ENCODE data around the gene CIT. TPM values are rescaled to one million over a fixed set of nuclear protein-coding genes. Genes with fewer than 3 reads are reported as not detected.

CIT gene
- polyA plus RNA-seq, 3 donors: 0.03 TPM; not detected in 2

DNA sequence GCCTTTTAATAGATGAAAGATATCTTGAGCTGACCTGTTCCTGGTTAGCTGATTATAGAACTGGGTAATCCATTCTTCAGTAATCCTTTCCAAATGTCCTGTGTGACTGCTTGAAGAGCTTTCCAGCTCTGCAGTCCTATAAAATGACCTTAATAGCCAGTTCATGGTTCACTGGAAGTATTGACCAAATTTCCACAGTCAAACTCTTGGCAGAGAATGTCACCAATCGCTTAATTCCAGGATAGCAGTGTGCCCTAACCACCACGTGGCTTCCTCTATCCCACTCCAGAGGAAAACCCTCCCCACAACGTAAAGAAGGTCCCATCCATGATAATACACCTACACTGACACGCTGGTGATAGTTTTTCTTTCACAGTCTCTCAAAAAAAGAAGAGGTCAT lies 191.7 kb downstream of the CIT start:
- no peak for DNase-seq
- H3K4me2 ChIP-seq (replicated peaks; ENCODE audit: extremely low read depth, low read length, poor library complexity, severe bottlenecking): no peak overlapping the region
- peaks cover 14 to 82% of the 10 kb centered on the region in 2 donors for H3K36me3 ChIP-seq (replicated peaks in 1 of 2; ENCODE audit: control insufficient read depth in 1 of 2, insufficient read depth in 2 of 2, low read length in 2 of 2)
- Mint-ChIP-seq H3K4me3 (no peak overlapping the region), H3K4me1 (peaks cover 15% of the 10 kb centered on the region), H3K9me3 (no peaks in the 10 kb centered on the region), H3K27me3 (ENCODE audit: low read depth in 3 of 3) (no peaks in the 10 kb centered on the region), H3K36me3 (peaks cover 33 to 65% of the 10 kb centered on the region in 2 donors), H3K27ac (peak overlapping the region in 1 of 7 donors; percentile 70)
- H3K27me3 ChIP-seq (ENCODE audit: control insufficient read depth in 2 of 2, insufficient read depth in 2 of 2, low read length in 2 of 2): no peaks in the 10 kb centered on the region
- TF ChIP-seq CTCF (IDR thresholded peaks at IDR 0.05): no peak
- no peak overlapping the region for H3K9ac ChIP-seq (ENCODE audit: insufficient read depth, low read length, poor library complexity, severe bottlenecking)
- no peaks in the 10 kb centered on the region for H4K20me1 ChIP-seq (ENCODE audit: insufficient read depth, low read length)
- no peak overlapping the region for H2AFZ ChIP-seq (ENCODE audit: insufficient read depth, low read depth, low read length, poor library complexity, severe bottlenecking)
- peaks cover 15 to 20% of the 10 kb centered on the region in 2 donors for H3K4me1 ChIP-seq (ENCODE audit: control insufficient read depth in 1 of 2, insufficient read depth in 2 of 2, low read length in 2 of 2)
- no peak overlapping the region for H3K27ac ChIP-seq (ENCODE audit: low read depth in 1 of 2, low read length in 2 of 2)
- H3K4me3 ChIP-seq (replicated peaks in 1 of 3; ENCODE audit: low read depth in 2 of 3, low read length in 3 of 3): no peak overlapping the region
- H3K79me2 ChIP-seq (ENCODE audit: insufficient read depth, low read length): no peaks in the 10 kb centered on the region
- whole genome bisulfite sequencing (ENCODE audit: insufficient coverage): 100% methylated on average over 2 of the region's 4 CpGs
- intact Hi-C loops (cut with micrococcal nuclease): no loop called here
- no peaks in the 10 kb centered on the region for H3K9me3 ChIP-seq (replicated peaks in 1 of 2; ENCODE audit: control insufficient read depth in 1 of 2, insufficient read depth in 1 of 2, low read length in 2 of 2)

DNA sequence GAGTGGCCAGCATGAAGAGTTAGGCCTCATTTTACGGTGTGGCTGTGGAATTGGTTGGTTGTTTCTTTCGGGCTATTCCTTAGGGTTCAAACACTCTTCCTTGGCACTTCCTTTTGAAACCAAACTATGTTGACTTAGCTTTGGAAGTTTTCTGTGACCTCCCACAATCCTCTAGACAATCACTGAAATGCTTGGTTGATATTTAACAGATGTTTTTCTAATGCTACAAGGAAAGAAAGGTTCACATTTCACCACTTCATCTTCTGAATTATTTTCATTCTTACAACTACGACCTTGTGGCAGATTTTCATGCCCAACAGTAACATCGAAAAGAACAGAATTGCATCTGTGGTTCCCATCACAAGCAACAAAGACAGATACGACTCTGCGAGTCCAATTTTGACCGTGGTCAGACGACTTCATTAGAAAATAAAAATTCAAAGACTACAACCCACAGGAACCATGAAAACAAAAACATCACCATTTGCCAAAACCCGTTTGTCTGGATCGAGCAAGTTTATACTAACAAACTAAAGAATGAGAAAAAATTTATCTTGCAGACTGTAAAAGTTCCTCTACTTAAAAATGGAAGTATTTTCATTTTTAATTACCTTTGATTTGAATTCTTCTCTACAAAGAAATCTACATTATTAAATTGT lies 192.3 kb downstream of the CIT start:
- Histone ChIP-seq H3K4me1 (ENCODE audit: control insufficient read depth in 1 of 2, insufficient read depth in 2 of 2, low read length in 2 of 2) (peaks cover 15 to 20% of the 10 kb centered on the region in 2 donors), H3K9ac (ENCODE audit: insufficient read depth, low read length, poor library complexity, severe bottlenecking) (no peak overlapping the region)
- 100% methylated on average over 4 of the region's 10 CpGs for WGBS (ENCODE audit: insufficient coverage)

More for the DNA sequence above, 192.3 kb downstream of the CIT start:
- Histone ChIP-seq H3K4me2 (replicated peaks; ENCODE audit: extremely low read depth, low read length, poor library complexity, severe bottlenecking) (no peak overlapping the region), H3K27me3 (ENCODE audit: control insufficient read depth in 2 of 2, insufficient read depth in 2 of 2, low read length in 2 of 2) (no peaks in the 10 kb centered on the region), H3K79me2 (ENCODE audit: insufficient read depth, low read length) (no peaks in the 10 kb centered on the region), H4K20me1 (ENCODE audit: insufficient read depth, low read length) (no peaks in the 10 kb centered on the region), H3K9me3 (replicated peaks in 1 of 2; ENCODE audit: control insufficient read depth in 1 of 2, insufficient read depth in 1 of 2, low read length in 2 of 2) (no peaks in the 10 kb centered on the region), H3K4me3 (replicated peaks in 1 of 3; ENCODE audit: low read depth in 2 of 3, low read length in 3 of 3) (no peak overlapping the region), H2AFZ (ENCODE audit: insufficient read depth, low read depth, low read length, poor library complexity, severe bottlenecking) (no peak overlapping the region), H3K27ac (ENCODE audit: low read depth in 1 of 2, low read length in 2 of 2) (no peak overlapping the region), H3K36me3 (replicated peaks in 1 of 2; ENCODE audit: control insufficient read depth in 1 of 2, insufficient read depth in 2 of 2, low read length in 2 of 2) (peaks cover 20 to 82% of the 10 kb centered on the region in 2 donors)
- Mint-ChIP-seq H3K4me1 (peaks cover 15% of the 10 kb centered on the region), H3K9me3 (no peaks in the 10 kb centered on the region), H3K36me3 (peaks cover 38 to 65% of the 10 kb centered on the region in 2 donors), H3K27ac (no peak overlapping the region), H3K27me3 (ENCODE audit: low read depth in 3 of 3) (no peaks in the 10 kb centered on the region), H3K4me3 (no peak overlapping the region)
- no peak for TF ChIP-seq CTCF (IDR thresholded peaks at IDR 0.05)
- intact Hi-C loops (cut with micrococcal nuclease): no loop called here
- no peak for DNase-seq
